Islet of Langerhans (tissue), 1 donor: Measurements from ENCODE around the gene CCM2L.

ENCODE experiments used
- FAIRE-seq: peaks from one replicate; lab custom pipeline; 2011; peaks lifted over from hg19 to GRCh38; lab: Jason Lieb, UNC

The CCM2L gene

DNA sequence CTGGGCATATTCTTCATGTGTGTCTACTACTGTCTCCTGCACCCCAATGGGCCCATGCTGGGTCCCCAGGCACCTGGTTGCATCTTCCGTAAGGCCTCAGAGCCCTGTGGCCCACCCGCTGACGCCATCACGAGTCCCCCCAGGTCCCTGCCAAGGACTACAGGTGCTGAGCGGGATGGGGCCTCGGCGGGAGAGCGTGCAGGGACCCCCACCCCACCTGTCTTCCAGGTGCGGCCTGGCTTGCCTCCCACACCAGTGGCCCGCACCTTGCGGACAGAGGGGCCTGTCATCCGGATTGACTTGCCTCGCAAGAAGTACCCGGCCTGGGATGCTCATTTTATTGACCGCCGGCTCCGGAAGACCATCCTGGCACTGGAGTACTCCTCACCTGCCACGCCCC is 13.2 kb upstream of the CCM2L start:
- FAIRE-seq, result no peak

DNA sequence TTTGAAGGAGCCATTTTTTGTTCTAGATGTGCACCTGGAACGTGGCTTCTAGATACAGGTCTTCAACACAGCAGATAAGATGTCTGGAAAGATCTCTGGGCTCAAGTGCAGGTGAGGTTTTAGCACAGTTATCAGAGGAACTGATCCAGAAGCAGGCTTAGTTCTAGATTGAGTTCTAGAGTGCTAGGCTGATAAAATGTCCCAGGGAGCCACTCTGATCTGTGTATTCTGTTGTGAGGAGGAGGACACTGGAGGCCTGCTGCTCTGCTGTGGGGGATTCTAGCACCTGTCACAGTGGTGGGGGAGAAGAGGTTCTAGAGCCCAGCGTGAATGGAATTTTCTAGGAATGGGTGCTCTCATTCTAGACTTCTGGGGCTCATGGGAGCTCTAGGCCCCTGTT is 12.0 kb upstream of the CCM2L start:
- no peak for FAIRE-seq

DNA sequence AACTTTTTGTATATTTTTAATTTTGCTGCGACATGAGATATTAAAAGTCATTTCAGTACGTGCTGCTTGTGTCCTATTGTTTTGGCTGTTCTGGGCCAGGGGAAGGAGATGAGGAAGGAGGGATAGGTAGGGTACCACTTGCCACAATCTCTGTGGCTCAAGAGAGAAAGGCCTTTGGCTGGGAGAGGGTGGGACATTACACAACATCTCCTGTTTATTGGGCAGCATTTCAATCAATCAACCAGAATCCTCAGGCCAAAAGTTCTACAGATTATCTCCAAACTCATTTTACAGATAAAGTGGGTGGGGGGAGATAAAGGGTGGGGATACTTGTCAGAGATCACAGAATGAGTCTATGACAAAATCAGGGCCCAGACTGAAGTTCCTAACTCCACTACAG is 6.9 kb upstream of the CCM2L start:
- FAIRE-seq, result no peak

DNA sequence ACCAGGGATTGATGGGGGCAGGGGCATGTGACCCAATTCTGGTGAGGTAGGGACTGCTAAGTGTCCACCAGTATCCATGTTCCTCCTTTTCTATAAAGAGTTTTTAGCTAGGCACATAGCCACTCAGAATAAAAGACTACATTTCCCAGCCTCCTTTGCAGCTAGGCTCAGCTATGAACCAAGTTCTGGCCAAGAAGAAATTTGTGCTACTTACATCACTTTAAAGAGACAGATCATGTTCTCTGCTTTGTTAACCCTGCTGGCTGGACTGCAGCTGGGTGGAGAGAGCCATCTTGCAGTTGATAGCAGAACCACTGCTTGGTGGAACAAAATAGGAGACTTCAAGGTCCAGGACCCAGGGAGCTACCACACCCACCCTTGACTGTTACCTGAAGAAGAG is 5.3 kb upstream of the CCM2L start:
- no peak for FAIRE-seq

DNA sequence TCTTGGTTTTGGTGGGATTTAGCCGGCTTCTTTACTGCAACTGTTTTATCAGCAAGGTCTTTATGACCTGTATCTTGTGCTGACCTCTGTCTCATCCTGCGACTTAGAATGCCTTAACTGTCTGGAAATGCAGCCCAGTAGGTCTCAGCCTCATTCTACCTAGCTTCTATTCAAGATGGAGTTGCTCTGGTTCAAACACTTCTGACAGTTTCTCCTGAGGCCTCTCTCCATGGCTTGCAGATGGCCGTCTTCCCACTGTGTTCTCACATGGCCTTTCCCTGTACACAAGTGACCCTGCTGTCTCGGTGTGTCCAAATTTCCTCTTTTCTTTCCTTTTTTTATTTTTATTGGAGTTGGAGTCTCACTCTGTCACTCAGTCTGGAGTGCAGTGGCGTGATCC is 4.2 kb upstream of the CCM2L start:
- no peak for FAIRE-seq

DNA sequence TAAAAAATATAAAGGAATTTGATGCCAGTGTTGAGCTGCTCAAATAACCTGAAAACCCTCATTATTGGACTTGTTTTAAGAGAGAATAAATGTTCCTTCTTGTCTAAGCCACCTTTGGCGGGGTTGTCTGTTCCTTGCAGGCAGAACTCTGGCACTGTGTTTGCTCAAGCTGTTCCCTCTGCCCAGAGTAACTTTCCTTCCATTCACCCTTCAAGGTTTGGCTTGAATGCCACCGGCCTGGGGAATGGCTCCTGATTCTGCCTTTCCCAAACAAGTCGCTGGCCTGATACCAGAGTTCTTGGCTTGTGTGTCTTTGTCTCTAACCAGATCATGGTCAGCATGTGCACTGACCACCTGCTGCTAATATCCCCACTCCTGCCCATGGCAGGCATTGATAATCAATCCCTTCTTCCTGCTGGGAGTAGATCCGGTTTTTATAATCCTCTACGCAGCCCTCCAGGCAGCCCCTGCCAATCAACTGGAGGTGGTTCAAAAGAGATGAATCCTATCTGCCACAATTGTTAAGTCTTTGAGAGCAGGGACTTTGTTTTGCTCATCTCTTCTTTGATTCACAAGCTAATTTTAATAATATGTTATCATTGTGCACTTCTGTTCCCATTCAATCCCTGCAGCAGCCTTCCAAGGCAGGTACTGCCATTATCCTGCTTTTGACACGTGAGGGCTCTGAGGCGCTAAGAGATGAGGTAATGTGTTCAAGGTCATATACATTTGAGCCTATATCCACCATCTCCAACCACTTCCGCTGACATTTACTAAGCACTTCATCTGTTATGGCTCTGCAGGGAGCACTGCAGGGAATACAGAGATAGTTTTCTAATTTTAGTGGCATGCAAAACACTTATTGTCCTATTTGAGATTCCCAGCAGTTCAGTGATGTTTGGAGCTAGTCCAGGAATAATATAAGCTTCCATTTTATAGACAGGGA is 3.1 kb upstream of the CCM2L start:
- no peak for FAIRE-seq

DNA sequence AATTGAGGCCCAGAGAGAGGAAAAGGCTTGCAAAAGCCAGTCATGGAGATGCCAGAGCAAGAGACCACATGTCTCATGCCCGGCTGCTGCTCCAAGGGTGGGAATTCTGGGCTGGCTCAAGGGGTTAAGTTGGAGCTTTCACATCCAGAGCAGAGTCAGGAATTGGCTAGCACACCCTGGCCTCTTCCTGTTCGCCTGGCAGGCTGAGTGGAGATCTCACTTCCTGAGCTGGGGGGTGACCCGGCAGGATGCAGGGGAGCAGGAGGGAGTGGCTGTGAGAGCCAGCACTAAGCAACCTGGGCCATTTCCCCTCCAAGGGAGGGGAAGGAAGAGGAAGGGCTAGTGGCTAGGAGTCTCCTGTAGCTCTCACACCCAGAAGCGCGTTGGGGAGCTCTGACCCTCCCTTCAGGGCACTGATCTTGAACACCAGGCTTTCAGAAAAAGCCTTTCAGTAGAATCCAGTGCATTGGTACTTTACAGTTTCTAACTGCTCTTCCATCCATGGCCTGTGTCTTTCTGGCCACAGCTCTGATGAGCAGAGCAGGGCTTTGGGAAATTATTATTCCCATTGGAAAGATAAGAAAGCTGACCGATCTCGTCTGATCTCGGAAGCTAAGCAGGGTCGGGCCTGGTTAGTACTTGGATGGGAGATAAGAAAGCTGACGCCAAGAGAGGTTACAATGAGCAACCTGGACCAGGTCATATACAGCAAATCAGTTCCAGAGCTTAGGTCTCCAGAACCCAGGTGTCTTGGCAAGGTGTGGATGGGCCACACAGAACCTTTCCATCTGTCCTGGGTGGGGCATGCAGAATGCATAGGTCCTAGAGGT is 2.2 kb upstream of the CCM2L start:
- FAIRE-seq, result no peak

DNA sequence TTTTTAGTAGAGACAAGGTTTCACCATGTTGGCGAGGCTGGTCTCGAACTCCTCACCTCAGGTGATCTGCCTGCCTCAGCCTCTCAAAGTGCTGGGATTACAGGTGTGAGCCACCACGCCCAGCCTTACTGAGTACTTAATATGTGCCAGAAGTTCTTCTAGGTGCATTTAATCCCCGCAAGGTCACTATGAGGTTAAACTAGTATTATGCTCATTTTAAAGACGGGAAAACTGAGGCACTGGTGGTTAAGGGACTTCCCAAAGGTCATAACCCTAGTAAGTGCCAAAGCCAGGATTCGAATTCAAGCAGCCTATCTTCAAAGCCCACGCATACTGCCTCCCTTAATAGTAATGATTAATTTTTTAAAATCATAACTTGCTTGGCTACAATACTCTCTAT is 674 bp upstream of the CCM2L start:
- FAIRE-seq, result no peak

DNA sequence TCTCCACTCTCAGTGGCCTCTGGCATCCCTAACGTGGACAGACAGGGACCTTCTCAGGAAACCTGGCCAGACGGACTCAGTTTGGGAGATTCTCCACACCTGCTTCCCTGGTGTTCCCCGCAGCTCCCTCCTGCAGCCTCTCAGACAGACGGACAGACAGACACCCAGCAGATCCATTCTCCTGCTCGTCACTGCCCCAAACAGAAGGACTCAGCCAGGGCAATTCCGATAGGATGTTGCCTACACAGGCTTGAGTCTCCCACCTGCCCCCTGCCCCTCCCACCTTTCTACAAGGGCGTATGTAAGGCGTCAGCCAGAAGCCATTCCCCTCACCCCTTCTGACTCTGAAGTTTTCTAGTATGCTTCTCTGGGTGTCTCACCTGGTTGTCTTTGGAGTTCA is 428 bp downstream of the CCM2L start:
- FAIRE-seq, result no peak

DNA sequence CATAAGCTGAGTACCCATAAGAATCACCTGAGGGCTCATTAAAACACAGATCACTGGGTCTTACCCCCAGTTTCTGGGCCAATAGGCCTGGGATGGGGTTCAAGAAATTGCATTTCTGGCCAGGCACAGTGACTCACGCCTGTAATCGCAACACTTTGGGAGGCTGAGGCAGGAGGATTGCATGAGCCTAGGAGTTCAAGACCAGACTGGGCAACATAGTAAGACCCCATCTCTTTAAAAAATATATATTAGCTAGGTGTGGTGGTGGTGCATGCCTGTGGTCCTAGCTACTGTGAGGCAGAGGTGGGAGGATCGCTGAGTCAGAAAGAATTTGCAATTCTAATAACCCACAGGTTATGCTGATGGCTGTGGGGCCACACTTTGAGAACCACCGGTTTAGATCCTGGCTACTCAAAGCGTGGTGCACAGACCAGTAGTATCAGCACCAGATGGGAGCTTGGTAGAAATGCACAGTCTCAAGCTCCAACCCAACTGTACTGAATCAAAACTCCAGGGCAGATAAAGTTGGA is 2.0 kb downstream of the CCM2L start:
- no peak for FAIRE-seq

DNA sequence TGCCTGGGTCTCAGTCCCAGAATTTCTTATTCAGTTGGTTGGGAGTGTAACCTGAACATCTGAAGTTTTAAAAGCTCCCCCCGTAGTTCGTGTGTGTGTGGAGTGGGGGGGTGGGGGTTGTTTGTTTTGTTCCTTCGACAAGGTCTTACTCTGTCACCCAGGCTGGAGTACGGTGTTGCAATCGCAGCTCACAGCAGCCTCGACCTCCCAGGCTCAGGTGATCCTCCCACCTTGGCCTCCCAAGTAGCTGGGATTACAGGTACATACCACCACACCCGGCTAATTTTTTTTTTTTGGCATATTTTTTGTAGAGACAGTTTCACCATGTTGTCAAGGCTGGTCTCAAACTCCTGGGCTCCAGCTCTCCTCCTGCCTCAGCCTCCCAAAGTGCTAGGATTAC is 3.1 kb downstream of the CCM2L start:
- no peak for FAIRE-seq

DNA sequence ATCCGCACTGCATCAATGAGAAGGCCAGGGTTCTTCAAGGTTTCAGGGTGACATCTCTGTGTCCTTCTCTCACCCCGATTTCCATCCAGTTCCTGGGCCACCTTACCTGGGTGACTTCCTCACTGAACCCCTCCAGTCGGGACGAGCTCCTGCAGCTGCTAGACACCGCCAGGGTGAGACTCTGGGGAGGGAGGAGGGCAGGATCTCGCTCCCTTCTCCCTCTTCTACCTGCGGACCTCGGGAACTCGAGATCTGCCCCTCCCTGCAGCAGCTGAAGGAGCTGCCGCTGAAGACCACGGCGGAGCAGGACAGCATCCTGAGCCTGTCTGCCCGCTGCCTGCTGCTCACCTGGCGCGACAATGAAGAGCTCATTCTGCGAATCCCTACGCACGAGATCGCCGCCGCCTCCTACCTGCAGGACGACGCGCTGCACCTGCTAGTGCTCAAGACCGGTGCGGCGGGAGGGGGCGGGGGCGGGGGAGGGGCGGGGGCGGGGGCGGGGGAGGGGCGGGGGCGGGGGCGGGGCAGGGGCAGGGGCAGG is 7.5 kb downstream of the CCM2L start:
- FAIRE-seq, result no peak

DNA sequence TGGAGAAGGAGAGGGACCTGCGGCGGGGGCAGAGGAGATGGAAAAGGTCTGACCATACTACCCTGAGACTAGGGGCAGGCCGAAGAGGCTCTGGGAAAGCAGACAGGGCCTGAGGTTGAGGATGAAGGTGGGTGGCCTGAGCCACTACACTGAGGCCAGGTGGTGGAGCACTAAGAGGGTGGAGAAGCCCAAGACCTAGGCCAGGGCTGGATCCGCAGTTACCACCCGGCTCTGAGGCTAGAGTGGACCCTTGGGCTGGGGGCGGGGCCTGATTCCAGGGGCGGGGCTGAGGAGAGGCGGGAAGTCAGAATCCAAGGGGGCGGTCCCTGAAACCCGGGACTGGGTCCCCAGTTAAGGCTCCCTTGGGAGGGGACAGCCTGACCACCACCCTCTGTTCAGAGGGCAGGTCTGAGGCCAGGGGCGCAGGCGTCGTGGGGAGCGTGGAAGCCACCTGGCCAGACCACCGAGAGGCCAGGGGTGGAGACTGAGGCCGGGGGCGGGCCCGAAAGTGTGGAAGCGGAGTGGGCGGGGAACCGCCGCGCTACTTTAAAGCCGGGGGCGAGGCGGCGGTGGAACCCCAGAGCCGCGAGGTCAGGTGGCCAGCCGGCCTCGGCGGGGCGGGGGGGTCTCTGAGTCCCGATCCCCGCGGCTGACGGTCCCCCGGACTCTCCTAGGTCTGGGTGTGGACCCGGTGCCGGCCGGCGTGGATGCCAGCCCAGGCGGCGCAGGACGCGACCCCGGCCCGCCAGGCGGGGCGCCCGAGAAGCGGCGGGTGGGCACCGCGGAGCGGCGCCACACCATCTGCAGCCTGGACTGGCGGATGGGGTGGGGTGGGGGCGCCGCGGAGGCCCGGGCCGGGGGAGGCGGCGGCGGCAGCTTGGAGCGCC is 8.3 kb downstream of the CCM2L start:
- FAIRE-seq, result no peak

DNA sequence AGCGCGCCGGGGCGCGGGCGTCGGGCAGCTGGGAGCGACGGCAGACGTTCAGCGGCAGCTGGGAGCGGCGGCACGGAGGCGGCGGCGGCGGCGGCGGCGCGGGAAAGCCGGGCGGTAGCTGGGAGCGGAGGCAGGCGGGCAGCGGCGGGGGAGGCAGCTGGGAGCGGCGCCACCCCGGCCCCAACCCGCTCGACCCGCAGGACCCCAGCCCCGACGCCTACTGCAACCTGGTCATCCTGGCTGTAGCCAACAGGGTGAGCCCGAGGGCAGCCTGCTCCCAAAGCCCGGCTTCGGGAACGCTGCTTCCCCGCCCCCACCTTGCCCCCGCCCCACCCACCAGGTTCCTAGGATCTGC is 8.9 kb downstream of the CCM2L start:
- FAIRE-seq, result no peak

DNA sequence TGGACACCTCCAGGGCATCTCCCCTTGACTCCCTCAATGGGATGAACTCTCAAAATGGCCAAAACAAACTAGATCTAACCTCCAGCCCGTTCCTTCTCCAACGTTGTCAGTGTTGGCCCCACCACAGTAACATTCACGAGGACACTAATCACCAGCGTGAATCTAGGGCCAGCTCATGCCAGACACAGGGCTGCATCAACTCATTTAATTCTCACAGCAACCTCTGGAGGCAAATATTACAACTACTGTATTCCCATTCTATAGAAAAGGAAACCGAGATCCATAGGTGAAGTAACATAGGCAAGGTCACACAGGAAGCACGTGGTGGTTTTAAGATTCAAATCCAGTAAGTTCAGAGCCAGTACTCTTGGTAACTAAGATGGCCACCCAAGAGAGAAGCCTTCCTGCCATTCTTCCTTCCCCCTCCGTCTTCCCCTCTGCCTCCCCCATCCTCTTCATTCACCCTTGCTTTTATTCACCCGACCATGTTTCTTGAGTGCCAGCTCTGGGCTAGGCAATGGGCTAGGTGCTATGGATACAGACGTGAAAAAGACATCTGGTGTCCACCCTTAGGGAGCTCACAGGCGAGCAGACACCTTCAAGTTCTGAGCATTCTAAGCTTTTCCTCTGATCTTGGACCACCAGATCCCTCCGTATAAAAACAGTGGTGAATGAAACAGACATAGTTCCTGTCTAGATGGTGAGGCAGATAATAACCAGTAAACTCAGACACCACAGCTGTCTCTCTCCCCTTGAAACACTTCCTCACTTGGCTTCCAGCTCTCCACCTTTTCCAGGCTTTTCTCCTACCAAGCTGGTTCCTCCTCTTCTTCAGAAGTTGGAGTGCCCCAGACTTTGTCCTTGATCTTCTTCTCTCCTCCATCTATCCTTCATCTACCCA is 9.6 kb downstream of the CCM2L start:
- no peak for FAIRE-seq

DNA sequence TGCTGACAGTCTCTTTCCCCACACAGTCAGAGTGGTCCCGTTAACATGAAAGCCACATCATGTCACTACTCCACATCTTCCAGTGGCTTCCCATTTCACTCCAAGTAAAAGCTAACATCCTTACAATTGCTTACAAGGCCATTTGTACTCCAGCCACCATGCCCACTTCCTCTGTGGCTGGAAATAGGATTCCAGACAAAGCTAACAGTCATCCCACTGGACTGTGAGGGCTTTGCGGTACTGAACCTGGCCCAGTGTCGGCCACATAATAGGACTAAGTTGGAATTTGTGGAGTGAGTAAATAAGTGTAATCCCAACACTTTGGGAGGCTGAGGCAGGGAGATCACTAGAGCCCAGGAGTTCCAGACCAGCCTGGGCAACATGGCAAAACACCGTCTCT is 10.9 kb downstream of the CCM2L start:
- FAIRE-seq, result no peak

DNA sequence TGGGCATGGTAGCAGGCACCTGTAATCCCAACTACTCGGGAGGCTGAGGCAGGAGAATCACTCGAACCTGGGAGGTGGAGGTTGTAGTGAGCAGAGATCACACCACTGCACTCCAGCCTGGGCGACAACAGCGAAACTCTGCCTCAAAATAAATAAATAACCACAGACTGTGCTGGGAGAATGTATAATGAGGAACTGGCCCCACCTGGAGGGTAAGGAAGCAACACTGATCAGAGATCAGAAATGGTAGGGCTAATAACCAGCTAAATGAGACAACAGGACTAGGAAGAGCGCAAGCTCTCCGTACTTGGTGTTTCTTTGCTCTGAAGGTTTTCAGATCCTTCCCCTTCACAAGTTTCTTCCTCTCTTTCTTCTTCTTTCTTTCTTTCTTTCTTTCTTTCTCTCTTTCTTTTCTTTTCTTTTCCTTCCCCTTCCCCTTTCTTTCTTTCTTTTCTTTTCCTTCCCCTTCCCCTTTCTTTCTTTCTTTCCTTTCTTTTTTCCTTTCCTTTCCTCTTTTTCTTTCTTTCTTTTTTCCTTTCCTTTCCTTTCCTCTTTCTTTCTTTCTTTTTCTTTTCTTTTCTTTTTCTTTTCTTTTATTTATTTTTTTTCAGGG is 14.6 kb downstream of the CCM2L start:
- FAIRE-seq, result no peak

DNA sequence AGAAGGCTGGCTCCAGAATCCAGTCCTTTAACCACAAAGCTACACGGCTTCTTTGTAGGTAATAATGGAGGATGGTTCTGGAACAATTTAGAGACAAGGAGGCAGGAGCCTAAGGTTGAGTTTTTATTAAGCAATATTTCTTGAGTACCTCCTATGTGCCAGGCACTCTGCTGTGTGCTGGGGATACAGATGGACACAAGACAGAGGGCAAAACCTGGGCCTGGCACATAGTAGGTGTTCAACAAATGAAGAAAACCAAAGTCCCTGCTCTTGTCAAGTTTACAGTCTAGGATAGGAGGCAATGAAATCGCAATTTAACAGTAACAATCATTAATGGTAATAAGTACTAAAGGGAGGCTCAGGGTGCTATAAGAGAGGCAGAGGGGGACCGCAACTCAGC is 17.4 kb downstream of the CCM2L start:
- no peak for FAIRE-seq

DNA sequence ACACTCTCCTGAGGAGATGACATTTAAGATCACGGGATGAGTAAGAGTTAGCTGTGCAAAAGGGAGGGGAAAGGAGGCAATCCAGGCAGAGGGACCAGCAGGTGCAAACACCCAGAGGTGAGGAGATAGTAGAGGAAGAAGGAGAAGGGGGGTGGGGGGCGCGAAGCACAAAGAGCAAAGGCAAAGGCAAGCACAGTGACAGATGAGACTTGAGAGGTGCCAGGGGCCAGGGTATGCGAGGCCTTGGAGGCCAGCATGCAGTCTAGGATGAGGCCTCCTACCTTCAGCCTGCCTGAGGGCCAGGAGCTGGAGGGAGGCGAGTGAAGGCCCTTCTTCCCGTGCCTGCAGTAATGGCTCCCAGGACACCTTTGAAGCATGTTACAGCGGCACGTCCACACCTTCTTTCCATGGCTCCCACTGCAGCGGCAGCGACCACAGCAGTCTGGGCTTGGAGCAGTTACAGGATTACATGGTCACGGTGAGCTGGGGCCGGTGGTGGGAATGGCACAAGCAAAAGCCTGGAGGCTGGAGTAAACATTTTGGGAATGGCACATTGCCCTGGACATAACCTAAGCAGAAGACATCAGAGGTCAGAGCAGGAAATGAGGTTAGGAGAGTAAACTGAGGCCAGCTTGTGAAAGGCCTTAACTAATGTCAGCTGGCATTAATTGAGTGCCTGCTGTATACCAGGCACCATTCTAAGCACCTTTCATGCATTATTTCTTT is 18.6 kb downstream of the CCM2L start:
- no peak for FAIRE-seq

DNA sequence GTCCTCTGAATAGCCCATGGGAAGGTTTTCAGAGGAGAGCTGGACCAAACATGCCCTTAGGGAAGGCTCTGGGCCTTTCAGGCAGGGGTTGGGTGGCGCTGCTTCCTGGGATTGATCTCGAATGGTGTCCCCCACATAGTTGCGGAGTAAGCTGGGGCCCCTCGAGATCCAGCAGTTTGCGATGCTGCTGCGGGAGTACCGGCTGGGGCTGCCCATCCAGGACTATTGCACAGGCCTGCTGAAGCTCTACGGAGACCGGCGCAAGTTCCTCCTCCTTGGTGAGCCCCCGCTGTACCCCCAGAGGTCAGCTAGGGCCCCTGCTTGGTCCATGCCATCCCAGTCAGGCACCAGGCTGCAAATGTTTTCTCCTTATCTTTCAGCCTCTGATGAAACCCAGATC is 19.3 kb downstream of the CCM2L start:
- no peak for FAIRE-seq
